Stromal cell of bone marrow (primary cell): ENCODE measurements around the gene AVPR2.
A peak's percentile ranks its signal among the peaks of the same experiment; 100 is the strongest.

Source experiments
- DNase-seq: peaks from one replicate; pipeline ENCODE4 v3.0.0-alpha.2; 2012; ENCODE audit warnings: low read depth

The AVPR2 gene

DNA sequence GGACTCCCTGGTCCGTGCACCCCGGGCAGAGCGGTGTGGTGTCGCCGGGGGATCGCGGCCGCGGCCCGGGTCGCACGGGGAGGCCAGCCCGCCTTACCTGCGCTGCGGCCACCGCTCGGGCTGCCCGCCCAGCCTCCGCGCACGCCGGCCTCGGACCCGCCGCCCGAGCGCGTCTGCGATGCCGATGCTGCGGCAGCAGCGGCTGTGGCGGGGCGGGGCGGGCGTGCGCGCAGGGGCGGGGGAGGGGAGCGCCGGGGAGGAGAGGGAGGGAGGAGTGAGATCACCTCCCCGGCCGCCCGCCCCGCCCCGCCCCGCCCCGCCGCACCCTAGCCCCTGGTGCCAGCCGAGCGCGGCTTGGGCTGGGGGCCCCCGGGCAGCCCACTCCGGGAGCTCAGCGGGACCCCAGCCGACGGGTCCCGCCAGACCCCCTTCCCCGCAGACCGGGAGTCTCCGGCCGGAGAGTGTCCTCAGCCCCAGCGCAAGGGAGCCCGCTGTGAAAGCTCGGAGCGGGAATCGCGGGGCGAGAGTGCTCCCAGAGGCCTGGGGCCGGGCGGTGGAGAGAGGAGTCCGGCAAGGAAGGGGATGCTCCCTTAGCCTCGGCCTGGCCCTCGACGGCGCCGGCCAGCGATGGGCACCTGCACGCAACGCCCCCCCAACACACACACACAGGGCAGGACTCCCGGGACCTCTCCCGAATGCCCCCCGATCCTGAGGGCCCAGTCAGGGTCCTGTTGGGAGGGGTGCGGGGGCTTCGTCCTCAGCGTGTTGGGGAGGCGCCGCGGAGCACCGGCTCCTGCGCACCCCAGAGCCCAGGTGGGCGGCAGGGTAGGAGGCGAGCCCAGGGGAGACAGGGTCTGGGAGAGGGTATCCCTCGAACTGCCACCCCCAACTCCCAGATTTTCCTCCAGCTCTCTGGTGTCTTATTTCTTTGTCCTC is 18.2 kb upstream of the AVPR2 start, which contains the start of gene L1CAM:
Gene L1CAM, minus strand, starts transcription at position 206 of the 936 bp plus-strand sequence. CDS start 10,337 bp downstream, outside the sequence.
- no peak for DNase-seq

DNA sequence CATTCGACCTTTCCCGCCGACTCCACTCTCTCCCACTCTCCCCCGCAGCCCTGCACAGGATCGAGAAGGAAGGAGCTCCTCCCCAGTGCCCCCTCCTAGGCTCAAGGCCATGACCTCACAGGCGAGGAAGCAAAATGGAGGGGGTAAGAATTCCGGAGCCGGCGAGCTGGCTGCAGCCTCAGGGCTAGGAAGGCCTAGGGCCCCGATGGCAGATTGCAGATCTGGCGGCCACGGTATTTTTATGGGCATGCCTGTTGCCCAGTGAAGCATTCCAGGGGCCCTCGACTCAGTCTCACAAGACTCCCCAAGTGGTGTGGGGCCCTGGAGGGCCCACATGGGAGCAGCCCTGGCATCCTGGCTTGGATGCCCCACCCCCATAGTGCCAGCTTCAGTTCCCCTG is 17.6 kb upstream of the AVPR2 start:
- DNase-seq: no peak

DNA sequence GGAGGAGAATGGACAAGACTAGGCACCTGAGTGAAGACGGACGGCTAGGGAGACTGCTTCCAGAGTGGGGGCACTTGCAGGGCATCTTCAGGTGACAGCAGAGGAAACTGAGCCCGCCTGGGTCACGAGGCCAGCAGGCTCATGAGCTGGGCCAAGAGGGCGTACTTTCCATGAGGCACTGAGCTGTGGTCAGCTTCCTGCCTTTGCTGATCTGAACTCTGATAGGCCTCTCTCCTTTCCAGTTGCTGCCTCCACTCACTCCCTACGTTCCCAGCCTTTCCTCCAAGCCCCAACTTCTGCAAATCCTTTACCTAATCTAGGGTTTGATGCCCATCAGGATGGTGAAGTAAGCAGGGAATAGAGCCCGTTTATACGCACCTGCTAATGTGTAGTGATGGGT is 17.1 kb upstream of the AVPR2 start:
- no peak for DNase-seq

DNA sequence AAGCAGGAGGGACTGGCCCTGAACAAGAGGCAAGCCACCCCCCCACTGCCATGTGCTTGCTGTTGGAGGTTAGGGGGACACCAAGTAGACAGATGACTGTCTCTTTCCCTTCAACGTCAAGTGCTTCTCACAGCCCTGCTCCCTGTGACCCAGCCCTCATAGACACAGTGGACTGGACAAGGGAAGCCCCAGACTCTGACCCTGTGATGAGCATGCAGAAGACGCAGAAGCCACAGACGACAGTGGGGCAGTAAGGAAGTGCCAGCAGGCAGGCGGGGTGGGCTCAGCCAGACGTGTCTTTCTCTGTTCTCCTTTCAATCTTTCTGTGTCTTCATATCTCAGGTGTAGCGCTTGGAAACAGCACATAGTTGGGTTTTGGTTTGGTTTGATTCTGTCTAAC is 16.1 kb upstream of the AVPR2 start:
- DNase-seq: no peak

DNA sequence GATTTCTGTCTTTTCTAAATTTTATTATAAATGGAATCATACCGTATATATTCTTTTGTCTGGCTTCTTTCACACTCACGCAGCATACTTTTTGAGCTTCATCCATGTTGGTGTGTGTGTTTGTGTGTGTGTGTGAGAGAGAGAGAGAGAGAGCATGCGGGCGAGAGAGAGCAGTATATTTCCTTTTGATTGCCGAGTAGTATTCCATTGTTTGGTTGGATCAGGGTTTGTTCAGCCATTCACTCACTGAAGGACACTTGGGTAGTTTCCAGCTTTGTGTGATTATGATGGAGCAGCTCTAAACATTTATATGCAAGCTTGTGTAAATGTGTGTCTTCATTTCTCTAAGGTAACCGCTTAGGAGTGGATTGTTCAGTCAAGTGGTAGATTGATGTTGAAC is 15.3 kb upstream of the AVPR2 start:
- no peak for DNase-seq

DNA sequence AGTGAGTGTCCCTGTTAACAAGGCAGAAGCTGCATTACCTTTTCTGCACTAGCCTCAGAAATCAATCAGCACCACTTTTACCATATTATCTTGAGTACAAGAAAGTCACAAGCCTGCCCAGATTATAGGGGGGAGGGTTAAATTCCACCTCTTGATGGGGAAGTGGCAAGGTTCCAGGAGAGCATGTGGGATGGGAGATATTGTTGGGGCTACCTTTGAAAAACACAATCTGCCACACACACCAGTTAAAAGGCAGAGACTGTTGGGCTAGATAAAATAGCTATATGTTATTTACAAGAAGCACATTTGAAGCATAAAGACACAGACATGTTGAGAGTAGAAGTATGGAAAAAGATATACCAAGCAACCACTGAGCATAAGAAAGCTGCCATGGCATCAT is 6.6 kb upstream of the AVPR2 start:
- no peak for DNase-seq

DNA sequence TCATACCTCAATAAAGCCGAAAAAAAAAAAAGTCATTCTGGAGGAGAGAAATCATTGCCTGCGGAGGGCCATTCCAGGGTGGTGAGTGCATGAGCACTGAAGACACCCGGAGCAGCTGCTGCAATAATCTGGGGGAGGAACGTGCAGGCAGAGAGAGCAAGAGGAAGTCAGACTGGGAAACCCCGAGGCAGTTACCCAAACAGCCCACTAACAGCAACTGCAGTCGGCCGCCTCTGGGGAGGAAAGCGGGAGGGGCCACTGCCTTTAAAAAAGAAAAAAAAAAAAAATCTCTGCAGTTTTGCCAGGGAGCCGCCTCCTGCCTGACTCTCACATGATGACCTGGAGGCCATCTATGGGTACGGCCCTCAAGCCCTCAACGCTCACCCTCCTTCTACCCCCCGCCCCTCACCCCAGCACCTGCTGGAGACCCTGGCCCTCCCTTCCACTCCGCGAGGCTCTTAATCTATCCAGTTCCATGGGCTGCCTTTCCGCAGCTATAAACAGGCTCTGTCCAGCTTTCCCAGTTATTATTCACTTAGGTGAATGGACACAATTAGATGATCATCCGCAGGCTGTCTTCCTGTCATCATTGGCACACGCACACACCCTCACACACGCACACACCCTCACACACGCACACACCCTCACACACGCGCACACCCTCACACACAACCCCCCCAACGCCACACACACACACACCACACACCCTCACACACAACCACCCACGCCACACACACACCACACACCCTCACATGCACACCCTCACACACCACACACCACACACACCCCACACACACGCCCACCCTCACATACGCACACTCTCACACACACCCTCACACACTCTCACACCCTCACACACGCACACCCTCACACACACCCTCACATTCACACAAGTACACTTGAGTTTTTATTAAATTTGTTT is 3.4 kb upstream of the AVPR2 start:
- DNase-seq: peak; percentile 58

DNA sequence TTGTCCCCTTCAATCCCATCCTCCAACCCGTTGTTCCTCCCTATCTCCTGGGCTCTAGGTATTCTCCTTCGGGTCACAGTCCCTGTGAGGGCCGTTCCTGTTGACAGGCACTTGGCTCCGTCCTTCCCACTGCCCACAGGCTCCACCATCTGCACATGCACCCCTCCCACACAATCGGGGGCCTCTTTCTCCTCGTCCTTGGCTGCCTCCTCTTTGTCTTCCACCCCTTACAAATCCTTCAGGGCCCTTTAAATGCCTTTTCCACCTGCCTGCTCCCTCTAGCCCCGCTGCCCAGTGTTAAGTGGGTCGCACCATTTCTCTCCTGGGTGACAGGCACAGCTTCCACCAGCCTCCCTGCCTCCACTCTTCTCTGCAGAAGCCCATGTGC is 2.7 kb upstream of the AVPR2 start:
- no peak for DNase-seq

DNA sequence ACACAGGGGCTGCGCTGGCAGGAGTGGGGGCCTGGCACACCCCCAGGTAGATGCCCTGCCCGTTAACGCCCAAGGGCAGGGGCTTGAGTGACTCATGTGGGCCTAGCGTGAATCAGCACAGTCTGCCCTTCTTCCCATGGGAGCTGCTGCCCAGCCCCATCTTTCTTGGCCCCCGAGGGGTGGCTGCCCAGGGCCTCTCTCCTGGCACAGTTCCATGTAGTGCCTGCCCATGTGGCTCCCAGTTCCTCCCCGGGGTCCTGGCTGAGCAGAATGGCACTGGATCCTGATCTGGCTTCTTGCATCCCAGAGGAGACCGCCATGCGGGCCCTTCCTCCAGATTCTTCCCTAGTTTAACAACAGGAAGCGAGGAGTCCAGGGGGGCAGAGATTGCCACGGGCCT is 2.1 kb upstream of the AVPR2 start:
- no peak for DNase-seq

DNA sequence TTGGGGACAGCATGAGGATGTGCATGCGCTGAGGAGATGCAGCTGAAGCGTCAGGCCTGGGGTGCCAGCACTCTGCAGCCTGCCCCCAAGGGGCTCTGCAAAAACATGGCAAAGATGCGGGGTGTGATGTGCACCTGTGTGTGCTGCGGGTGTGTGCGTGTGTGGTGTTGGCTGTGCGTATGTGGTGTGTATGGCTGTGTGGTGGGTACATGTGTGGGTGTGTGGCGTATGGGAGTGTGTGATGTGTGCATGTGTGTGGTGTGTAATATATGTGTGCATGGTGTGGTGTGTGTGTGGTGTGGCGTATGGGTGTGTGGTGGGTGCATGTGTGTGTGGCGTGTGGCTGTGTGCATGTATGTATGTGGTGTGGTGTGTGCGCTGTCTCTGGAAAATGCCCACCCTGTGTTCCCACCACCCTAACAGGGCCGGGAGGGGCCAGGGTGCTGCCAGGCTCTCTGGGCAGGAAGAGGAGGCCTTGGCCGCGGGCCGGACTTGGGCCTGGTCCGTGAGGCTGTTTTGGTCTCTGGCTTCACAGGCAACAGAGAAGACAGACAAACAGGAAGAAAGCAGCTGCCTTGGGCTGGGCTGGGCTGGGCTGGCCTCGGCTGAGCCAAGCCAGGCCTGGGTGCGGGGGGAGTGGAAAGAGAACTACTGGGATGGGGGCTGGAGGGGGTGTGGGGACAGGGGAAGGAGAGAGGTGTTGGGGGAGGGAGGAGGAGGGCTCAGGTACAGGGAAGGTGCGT is 1.1 kb upstream of the AVPR2 start:
- DNase-seq: no peak

DNA sequence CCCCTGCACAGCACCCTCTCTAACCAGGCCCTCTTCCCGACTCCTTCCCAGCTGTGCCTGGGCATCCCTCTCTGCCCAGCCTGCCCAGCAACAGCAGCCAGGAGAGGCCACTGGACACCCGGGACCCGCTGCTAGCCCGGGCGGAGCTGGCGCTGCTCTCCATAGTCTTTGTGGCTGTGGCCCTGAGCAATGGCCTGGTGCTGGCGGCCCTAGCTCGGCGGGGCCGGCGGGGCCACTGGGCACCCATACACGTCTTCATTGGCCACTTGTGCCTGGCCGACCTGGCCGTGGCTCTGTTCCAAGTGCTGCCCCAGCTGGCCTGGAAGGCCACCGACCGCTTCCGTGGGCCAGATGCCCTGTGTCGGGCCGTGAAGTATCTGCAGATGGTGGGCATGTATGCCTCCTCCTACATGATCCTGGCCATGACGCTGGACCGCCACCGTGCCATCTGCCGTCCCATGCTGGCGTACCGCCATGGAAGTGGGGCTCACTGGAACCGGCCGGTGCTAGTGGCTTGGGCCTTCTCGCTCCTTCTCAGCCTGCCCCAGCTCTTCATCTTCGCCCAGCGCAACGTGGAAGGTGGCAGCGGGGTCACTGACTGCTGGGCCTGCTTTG is 1.1 kb downstream of the AVPR2 start:
- DNase-seq: no peak

DNA sequence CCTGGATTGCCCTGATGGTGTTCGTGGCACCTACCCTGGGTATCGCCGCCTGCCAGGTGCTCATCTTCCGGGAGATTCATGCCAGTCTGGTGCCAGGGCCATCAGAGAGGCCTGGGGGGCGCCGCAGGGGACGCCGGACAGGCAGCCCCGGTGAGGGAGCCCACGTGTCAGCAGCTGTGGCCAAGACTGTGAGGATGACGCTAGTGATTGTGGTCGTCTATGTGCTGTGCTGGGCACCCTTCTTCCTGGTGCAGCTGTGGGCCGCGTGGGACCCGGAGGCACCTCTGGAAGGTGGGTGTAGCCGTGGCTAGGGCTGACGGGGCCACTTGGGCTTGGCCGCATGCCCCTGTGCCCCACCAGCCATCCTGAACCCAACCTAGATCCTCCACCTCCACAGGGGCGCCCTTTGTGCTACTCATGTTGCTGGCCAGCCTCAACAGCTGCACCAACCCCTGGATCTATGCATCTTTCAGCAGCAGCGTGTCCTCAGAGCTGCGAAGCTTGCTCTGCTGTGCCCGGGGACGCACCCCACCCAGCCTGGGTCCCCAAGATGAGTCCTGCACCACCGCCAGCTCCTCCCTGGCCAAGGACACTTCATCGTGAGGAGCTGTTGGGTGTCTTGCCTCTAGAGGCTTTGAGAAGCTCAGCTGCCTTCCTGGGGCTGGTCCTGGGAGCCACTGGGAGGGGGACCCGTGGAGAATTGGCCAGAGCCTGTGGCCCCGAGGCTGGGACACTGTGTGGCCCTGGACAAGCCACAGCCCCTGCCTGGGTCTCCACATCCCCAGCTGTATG is 1.8 kb downstream of the AVPR2 start:
- no peak for DNase-seq

DNA sequence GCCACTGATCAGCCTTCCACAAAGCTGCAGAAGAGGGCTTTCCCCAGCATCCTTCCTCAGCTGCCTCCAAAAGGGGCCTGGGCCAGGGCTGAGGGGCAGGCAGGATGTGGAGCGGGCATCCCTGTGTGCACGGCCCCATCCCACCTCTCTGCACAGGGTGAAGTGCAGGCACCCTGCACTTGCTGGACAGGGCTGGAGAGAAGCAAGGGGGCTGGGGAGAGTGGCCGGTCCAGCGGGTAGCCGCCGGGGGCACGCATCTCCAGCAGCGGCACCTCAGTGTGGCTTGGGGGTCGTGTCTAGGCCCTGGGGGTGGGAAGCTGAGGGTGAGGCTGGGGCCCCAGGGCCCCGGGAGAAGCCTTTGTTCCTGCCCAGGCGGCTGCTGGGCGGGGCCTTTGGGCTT is 3.0 kb downstream of the AVPR2 start:
- DNase-seq: no peak

DNA sequence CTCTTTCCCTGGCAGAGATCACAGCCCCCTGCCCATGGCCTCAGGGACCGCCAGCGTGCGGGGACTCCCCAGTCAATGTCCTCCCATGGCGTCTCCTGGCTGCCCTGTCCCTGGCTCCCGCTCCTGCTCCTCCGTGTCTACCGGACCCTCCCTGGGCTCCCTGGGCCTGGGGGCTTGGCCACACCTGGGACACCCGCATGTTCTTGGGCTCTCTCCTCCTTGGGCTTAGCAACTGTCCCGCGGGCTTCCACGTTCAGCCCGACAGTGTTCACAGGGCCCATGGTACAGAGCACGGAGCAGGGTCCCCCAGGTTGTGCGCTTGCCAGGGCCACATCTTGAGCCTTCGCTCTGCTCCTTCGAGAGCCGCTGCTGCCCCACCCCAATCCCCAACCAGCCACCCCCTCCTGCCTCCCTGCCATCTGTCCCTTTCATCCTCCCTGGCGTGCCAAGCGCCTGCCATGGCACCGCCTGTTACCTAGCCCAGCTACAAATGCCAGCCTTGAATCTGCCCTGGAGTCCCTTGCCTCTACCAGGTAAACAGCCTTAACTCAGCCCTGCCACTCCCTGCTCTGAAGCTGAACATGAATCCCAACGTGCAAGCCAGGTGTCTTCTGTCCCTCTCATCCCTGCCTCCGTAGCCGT is 3.9 kb downstream of the AVPR2 start:
- DNase-seq: no peak

DNA sequence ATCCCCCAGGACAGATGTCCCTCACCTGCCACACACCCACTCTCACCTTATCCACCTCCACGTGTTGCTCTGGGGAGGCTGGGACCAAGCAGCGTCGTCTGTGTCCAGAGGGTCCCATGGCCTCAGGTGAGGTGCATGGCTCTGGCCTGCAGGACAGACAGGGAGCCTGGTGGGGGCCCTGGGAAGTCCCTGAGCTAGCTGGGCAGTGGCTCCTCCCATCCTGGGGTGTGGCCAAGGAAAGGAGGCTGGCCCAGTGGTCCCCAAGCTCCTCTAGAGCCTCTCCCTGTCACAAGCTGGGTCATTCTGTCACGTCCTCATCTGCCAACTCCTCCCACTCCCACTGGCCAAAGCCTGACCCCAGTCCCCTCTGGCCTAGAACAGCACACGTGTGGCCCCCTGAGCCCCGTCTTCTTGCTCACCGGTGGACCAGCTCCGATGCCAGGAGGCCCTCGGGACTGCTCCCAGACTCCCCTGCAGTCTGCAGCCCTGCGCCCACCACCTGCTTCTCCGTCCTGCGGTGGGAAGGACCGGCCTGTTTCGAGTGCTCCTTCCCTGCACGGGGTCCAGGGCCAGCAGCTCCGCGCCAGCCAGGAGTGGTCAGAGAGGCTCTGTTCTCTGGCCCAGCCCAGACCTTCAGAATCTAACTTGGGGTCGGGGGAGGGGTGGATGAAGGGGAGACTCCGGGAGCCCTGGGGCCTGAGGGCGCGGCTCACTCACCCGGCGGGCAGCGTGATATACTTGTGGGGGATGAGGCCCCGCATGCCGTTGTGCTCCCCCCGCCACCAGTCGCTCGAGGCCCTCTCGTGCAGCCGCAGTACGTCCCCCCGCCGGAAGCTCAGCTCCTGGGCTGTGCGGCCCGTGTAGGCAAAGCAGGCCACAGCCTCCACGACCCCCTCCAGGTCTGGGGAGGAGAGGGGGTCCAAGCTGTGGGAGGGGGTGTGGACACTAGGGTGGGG is 4.8 kb downstream of the AVPR2 start:
- no peak for DNase-seq

DNA sequence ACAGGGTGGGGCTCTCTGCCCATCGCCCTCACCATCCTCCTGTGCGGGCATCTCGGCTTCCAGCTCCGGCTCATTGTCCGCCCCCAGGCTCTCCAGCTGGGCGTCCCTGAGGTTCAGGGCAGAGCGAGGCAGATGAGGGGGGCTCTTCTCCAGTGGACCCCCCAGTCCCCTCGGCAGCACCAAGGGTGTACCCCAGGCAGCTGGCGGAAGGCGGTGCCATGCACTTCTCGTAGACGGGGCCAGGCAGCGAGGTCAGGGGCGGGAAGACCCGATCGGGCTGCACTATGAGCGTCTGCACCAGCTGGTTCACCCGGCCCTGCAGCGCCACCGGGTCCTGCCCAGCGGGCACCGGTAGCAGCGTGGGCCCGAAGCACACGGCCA is 5.5 kb downstream of the AVPR2 start:
- no peak for DNase-seq

DNA sequence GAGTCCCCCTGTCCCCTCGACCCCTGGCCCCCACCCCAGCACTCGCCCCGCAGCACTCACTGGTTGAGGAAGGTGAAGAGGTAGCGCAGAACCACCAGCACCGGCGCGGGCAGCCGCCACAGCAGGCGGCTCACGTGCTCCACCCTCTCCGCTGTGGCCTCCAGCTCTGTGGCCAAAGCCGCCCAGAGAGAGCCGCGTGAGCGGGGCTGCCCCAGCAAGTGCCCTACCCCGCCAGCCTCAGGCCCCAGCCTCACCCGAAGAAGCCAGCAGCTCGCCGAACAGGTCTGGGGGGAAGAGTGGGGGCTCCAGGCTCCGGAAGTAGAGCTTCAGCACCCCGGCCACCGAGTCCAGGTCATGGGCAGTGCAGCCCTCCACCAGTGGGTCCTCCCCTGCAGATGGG is 6.0 kb downstream of the AVPR2 start:
- DNase-seq: no peak

DNA sequence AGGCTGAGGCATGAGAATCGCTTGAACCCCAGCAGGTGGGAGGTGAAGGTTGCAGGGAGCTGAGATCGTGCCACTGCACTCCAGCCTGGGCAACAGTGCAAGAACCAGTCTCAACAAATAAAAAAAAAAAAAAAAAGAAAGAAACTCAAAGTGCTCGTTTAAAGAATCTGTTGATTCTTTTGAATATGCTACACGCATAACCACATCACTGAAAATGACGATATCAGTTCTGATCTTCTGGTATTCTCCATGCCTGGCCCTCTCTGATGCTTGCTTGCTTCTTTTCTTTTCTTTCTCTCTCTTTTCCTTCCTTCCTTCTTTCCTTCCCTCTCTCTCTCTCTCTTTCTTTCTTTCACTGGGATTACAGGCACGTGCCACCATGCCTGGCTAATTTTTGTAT is 7.3 kb downstream of the AVPR2 start:
- DNase-seq: no peak

DNA sequence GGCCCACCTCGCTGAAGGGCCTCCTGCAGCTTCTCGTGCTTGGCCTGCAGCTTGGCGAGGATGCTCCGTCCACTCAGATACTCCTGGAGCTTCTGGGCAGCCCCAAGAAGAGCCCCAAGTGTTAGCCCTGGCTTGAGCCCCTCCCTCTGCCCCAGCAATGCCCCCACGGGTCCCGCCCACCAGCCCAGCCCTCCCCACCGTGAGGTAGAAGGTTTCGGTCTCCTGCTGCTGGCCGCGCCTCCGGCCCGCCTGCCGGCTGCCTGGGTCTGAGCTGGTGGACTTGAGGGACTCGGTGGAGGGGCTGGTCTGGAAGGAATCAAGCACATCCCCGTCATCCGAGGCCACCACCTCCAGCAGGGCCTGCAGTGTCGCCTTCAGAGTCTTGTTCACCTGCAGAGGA is 8.7 kb downstream of the AVPR2 start:
- DNase-seq: no peak
